Measurements from ENCODE around the gene BIRC6. TPM values are rescaled to one million over a fixed set of nuclear protein-coding genes. Genes with fewer than 3 reads are reported as not detected.
"Not testable (repeated sequence)": the region's sequence is repeated elsewhere in the genome, so short reads cannot be mapped to it uniquely, and the experiment has no call there.

Gene BIRC6
- total RNA-seq, 1 experiment from 2014 or later: 70.8 TPM

DNA sequence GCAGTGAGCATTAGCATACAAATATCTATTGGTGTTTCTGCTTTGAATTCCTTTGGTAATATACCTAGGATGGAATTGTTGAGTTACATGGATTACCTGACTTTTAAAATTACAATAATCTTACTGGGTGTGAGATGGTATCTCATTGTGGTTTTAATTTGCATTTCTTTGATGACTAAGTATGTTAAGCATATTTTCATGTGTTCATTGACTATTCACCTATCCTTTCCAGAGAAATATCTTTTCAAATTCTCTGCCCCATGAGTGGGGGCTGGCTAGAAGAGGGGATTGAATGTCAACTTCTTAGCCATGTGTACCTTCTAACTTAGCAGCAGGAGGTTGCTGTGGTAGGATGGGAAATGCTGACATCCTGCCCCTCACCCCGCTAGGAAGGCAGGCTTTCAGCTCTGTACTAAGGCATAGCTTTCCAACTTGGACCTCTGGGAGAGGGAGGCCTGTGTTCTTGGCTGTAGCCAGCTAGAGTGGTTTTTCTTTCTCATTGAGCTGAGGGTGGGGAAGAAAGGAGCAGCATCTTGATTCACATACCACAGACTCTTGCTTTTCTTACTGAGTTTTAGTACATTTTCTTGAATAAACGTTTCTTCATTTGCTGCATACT is 207.7 kb downstream of the BIRC6 start:
- DNase-seq (ENCODE audit: low spot score): no peak
- in situ Hi-C loops (cut with HindIII; ENCODE audit: low sequenced_read_pairs): no loop called here

GRCh38 chr2:32565902-32566301 is 209.1 kb downstream of the BIRC6 start:
- DNase-seq (ENCODE audit: low spot score): no peak
- in situ Hi-C loops (cut with HindIII; ENCODE audit: low sequenced_read_pairs): no loop called here

DNA sequence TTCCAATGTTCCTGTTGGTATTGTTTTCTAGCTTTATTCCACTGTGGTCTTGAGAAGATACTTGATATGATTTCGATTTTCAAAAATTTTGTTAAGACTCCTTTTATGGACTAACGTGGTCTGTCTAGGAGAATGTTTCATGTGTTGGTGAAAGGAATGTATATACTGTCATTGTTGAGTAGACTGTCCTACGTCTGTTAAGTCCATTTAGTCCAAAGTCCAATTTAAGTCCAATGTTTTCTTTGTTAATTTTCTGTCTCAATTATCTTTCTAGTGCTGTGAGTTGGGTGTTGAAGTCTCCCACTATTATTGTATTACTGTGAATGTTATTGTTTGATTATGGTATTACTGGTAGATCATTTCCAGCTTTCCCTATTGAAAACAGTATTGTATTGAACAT is 215.2 kb downstream of the BIRC6 start:
- in situ Hi-C loops (cut with HindIII; ENCODE audit: low sequenced_read_pairs): no loop called here
- DNase-seq (ENCODE audit: low spot score): no peak

- in situ Hi-C loops (cut with HindIII; ENCODE audit: low sequenced_read_pairs): no loop called here
- no peak for DNase-seq (ENCODE audit: low spot score)
Measured at GRCh38 chr2:32572737-32573136, 215.9 kb downstream of the BIRC6 start.

DNA sequence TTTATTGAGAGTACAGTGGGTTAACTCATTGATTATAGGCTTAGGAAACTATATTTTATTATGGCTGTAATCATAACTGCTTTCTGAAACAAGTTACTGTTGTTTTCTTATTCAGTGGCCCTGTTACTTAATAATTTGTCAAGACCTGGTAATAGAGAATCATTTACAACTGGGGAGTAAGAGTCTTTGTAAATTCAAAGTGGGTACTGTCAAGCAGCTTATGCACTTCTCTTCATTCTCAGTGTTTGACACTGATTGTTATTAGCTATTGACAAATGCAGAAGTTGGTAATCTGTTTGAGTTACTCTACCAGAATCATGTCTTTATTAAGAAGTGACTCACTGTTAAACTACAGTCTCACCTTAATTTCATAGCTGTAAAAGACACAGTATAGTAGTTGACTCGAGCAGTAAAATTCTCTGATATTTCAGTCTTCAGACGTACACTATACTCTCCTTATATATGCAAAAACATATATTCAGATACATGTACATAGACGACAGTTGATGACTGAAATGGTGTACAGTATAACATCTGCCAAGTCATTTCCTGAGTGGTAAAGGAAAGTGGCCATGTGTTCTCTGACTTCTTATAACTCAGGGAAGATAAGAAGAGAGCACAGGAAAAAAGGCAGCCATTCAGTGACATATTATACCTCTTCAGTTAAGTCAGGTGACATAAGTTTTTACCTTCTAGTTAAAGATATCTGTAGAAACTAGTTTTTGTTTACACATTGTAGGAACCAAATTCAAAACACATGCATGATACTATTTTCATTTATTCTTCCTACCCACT is 235.0 kb downstream of the BIRC6 start:
- no peak for DNase-seq (ENCODE audit: low spot score)
- in situ Hi-C loops (cut with HindIII; ENCODE audit: low sequenced_read_pairs): no loop called here

GRCh38 chr2:32594573-32594972 is 237.8 kb downstream of the BIRC6 start:
- DNase-seq (ENCODE audit: low spot score): no peak
- in situ Hi-C loops (cut with HindIII; ENCODE audit: low sequenced_read_pairs): no loop called here

GRCh38 chr2:32611366-32611765 is 254.5 kb downstream of the BIRC6 start:
- DNase-seq (ENCODE audit: low spot score): no peak
- in situ Hi-C loops (cut with HindIII; ENCODE audit: low sequenced_read_pairs): no loop called here

- DNase-seq (ENCODE audit: low spot score): no peak
- in situ Hi-C loops (cut with HindIII; ENCODE audit: low sequenced_read_pairs): no loop called here
Measured at GRCh38 chr2:32611771-32612170, 254.9 kb downstream of the BIRC6 start.

- no peak for DNase-seq (ENCODE audit: low spot score)
- in situ Hi-C loops (cut with HindIII; ENCODE audit: low sequenced_read_pairs): no loop called here
Measured at GRCh38 chr2:32614084-32614483, 257.3 kb downstream of the BIRC6 start.

DNA sequence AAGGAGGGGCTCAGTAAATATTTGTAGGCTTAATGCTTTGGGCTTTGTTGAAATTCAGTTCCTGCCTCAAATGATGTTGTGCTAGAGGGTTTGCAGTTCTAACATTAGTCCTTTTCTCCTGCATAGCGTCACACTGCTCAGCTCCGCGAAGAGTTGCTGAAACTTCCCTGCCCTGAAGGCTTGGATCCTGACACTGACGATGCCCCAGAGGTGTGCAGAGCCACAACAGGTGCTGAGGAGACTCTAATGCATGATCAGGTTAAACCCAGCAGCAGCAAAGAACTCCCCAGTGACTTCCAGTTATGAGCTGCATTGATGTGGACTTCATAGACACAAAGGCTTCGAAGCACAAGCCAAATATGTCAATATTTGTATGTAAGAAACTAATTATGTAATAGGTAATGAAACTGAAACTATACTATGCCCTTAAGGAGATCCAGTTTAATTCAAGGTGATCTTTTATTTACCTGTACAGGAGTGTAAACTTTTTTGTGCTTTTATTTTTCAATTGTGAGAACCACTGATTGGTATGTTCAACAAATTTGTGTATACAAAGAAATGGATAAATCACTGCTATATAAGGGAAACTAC is 260.9 kb downstream of the BIRC6 start:
- no peak for DNase-seq (ENCODE audit: low spot score)
- in situ Hi-C loops (cut with HindIII; ENCODE audit: low sequenced_read_pairs): no loop called here

- in situ Hi-C loops (cut with HindIII; ENCODE audit: low sequenced_read_pairs): no loop called here
Measured at GRCh38 chr2:32622570-32623310, 265.9 kb downstream of the BIRC6 start.

DNA sequence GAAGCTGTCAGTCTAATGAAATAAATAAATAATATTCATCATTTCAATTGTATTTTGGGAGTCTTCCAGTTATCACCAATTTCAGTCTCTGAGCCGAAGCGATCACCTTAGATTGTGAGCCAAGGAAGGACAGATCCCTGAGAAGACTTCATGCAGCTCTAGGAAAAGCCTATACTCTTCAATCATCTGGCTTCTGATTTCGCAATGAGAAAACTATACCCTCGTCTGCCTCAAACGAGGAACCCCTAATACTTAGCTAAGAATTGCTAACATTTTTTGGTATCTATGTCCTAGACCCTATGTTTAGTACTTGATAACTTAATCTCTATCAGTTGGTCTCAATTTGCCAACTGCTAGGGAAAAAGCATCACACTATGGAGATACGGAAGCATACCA is 266.5 kb downstream of the BIRC6 start:
- DNase-seq (ENCODE audit: low spot score): no peak
- in situ Hi-C loops (cut with HindIII; ENCODE audit: low sequenced_read_pairs): no loop called here

More at GRCh38 chr2:32622570-32623310, 265.9 kb downstream of the BIRC6 start:
- no peak for DNase-seq (ENCODE audit: low spot score)

GRCh38 chr2:32624812-32625211 is 268.0 kb downstream of the BIRC6 start:
- in situ Hi-C loops (cut with HindIII; ENCODE audit: low sequenced_read_pairs): no loop called here
- no peak for DNase-seq (ENCODE audit: low spot score)

GRCh38 chr2:32626639-32627221 is 269.9 kb downstream of the BIRC6 start:
- in situ Hi-C loops (cut with HindIII; ENCODE audit: low sequenced_read_pairs): no loop called here
- DNase-seq (ENCODE audit: low spot score): no peak

GRCh38 chr2:32627441-32627813 is 270.6 kb downstream of the BIRC6 start:
- in situ Hi-C loops (cut with HindIII; ENCODE audit: low sequenced_read_pairs): no loop called here
- DNase-seq (ENCODE audit: low spot score): no peak

DNA sequence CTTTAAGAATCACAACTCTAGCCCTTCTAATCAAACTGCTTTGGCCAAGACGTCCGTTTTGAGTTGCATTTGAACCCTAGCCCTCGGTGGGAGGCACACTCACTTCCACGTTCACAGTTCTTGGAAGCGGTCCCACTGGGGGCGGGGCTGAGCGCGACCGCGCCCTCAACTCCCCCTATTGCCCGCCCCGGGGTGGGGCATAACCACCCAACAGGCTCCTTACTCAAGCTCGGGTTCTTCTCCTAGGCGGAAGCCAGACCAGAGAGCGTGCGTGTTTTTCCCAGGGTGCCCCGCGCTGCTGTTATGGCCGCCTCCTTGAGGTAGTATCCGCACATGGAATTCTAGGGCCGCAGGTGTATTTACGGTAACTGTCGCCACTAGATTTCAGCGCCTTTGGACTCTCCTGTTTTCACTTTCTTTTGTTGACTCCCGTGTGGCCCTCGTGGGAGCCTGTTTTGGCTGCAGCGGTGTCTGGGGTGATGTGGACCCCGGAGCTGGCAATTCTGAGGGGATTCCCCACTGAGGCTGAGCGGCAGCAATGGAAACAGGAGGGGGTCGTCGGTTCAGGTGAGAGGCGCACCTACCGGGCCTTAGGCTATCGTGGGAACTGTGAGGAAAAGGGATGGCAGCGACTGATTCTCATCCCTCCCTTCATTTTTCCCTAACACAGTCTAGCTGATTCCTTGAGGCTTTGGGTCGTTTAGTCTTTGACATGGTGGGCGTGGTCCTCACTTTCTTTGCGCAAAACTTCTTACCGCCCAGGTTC is 271.2 kb downstream of the BIRC6 start, which contains the start of gene TTC27:
TSS of gene TTC27 (plus strand) at position 237 of the 766 bp plus-strand sequence. CDS start at position 480, 243 bp downstream.
- in situ Hi-C loops (cut with HindIII; ENCODE audit: low sequenced_read_pairs): no loop called here
- peak; percentile 97 for DNase-seq (ENCODE audit: low spot score)

- DNase-seq (ENCODE audit: low spot score): no peak
- in situ Hi-C loops (cut with HindIII; ENCODE audit: low sequenced_read_pairs): no loop called here
Measured at GRCh38 chr2:32632089-32632488, 275.3 kb downstream of the BIRC6 start.

DNA sequence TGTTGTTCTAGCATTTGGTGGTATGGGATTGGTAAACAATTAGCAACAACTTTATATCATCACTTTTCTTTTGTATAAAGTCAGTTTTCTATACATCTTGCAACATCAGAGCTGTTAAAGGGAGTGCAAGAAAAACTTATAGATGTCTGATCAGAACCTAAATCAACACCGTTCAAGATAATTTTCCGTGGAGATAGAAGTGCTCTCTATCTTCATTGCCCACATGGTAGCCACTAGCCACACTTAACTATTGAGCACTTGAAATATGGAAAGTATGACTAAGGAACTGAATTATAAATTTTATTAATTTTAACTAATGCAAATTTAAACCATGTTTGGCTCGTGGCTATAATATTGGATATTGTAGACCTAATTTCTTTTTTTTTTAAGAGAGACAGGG is 276.2 kb downstream of the BIRC6 start:
- in situ Hi-C loops (cut with HindIII; ENCODE audit: low sequenced_read_pairs): no loop called here
- no peak for DNase-seq (ENCODE audit: low spot score)

GRCh38 chr2:32638548-32638947 is 281.7 kb downstream of the BIRC6 start:
- in situ Hi-C loops (cut with HindIII; ENCODE audit: low sequenced_read_pairs); DNase-seq (ENCODE audit: low spot score): not testable (repeated sequence)
